ENCODE measurements around the gene PIP5K1B.

GRCh38 chr9:68898781-68899439, 193.9 kb downstream of the PIP5K1B start:
- TF ChIP-seq CTCF (IDR thresholded peaks at IDR 0.05; ENCODE audit: low read length) (no peak), EZH2 (IDR thresholded peaks at IDR 0.05; ENCODE audit: borderline replicate concordance, low read length) (no peak)
